Neural cell (in vitro differentiated cells): ENCODE data around the gene CDCP1. TPM values are rescaled to one million over a fixed set of nuclear protein-coding genes. Genes with fewer than 3 reads are reported as not detected.

Experiments
- H2AFZ ChIP-seq: fragments of 200-600, 300-800 bp; sonication (generic), shearing (Covaris generic); 2 replicates; pipeline ENCODE4 v1.6.0; 2014; ENCODE audit warnings: low read depth, mild to moderate bottlenecking, antibody characterized with exemption, low read length, moderate library complexity
- H3F3A ChIP-seq: fragments of 200-600 bp; shearing (Covaris generic); 2 replicates; pipeline ENCODE4 v1.6.1; 2016; ENCODE audit warnings: mild to moderate bottlenecking, moderate library complexity, mixed read lengths, antibody characterized with exemption, low read length; ENCODE audit not compliant: insufficient read depth, poor library complexity, severe bottlenecking
- H3K27ac ChIP-seq: fragments of 200-600, 300-800 bp; sonication (generic), shearing (Covaris generic); 2 replicates; pipeline ENCODE4 v1.5.1; 2014; ENCODE audit warnings: mild to moderate bottlenecking, low read length, moderate library complexity
- H3K27me3 ChIP-seq: fragments of 300-800, 200-600 bp; sonication (generic), shearing (Covaris generic); 2 replicates; pipeline ENCODE4 v1.6.0; 2014; ENCODE audit warnings: mild to moderate bottlenecking, low read depth, low read length, moderate library complexity; ENCODE audit not compliant: insufficient read depth
- H3K36me3 ChIP-seq: fragments of 300-800, 200-600 bp; sonication (generic), shearing (Covaris generic); 2 replicates; pipeline ENCODE4 v1.5.1; 2014; ENCODE audit warnings: mild to moderate bottlenecking, antibody characterized with exemption, low read length, moderate library complexity; ENCODE audit not compliant: insufficient read depth
- H3K4me2 ChIP-seq: fragments of 300-800, 200-600 bp; sonication (generic), shearing (Covaris generic); 2 replicates; pipeline ENCODE4 v1.6.0; 2014; ENCODE audit warnings: mild to moderate bottlenecking, low read length
- H3K4me3 ChIP-seq: fragments of 300-800, 200-600 bp; sonication (generic), shearing (Covaris generic); 2 replicates; pipeline ENCODE4 v1.5.1; 2014; ENCODE audit warnings: mild to moderate bottlenecking, low read length, moderate library complexity
- H3K79me2 ChIP-seq: fragments of 200-600 bp; shearing (Covaris generic); replicated peaks from 2 replicates; pipeline ENCODE4 v1.6.0; 2014; ENCODE audit warnings: mild to moderate bottlenecking, low read length, moderate library complexity; ENCODE audit not compliant: insufficient read depth
- H3K9ac ChIP-seq: fragments of 300-800, 200-600 bp; sonication (generic), shearing (Covaris generic); 2 replicates; pipeline ENCODE4 v1.6.1; 2016; ENCODE audit warnings: mild to moderate bottlenecking, low read length, mixed read lengths
- H3K9me2 ChIP-seq: fragments of 200-600 bp; shearing (Covaris generic); 2 replicates; pipeline ENCODE4 v1.6.1; 2016; ENCODE audit warnings: mild to moderate bottlenecking, low read length, mixed read lengths; ENCODE audit not compliant: insufficient read depth
- H3K9me3 ChIP-seq: fragments of 200-600, 300-800 bp; sonication (generic), shearing (Covaris generic); 2 replicates; pipeline ENCODE4 v1.6.1; 2016; ENCODE audit warnings: mild to moderate bottlenecking, mixed run types, low read length, moderate library complexity, mixed read lengths
- H4K20me1 ChIP-seq: fragments of 200-600 bp; shearing (Covaris generic); 2 replicates; pipeline ENCODE4 v1.6.1; 2016; ENCODE audit warnings: mild to moderate bottlenecking, mixed run types; ENCODE audit not compliant: insufficient read depth
- CTCF ChIP-seq: fragments of 450-650 bp; IDR thresholded peaks from 2 replicates; pipeline ENCODE4 v1.5.1; 2014; ENCODE audit warnings: antibody characterized with exemption, mild to moderate bottlenecking, moderate library complexity; ENCODE audit not compliant: poor library complexity, severe bottlenecking
- EP300 ChIP-seq: fragments of 450-650 bp; conservative IDR thresholded peaks from 2 replicates; pipeline ENCODE4 v1.6.1; 2014; ENCODE audit warnings: antibody characterized with exemption, mild to moderate bottlenecking, moderate library complexity; ENCODE audit not compliant: poor library complexity, severe bottlenecking
- EZH2 ChIP-seq: fragments of 200-600, 300-800 bp; shearing (Covaris generic), sonication (generic); IDR thresholded peaks from 2 replicates; pipeline ENCODE4 v1.6.1; 2014; ENCODE audit warnings: antibody characterized with exemption, low read length, borderline replicate concordance, mild to moderate bottlenecking; ENCODE audit not compliant: insufficient read depth, poor library complexity, severe bottlenecking
- MXI1 ChIP-seq: fragments of 450-650 bp; conservative IDR thresholded peaks from 2 replicates; pipeline ENCODE4 v1.6.1; 2014; ENCODE audit warnings: antibody characterized with exemption, mild to moderate bottlenecking; ENCODE audit not compliant: poor library complexity, severe bottlenecking
- POLR2AphosphoS5 ChIP-seq: IDR thresholded peaks from 2 replicates; pipeline ENCODE4 v1.6.1; 2012
- RAD21 ChIP-seq: fragments of 450-650 bp; conservative IDR thresholded peaks from 2 replicates; pipeline ENCODE4 v1.6.1; 2014; ENCODE audit warnings: antibody characterized with exemption, mild to moderate bottlenecking, moderate library complexity
- REST ChIP-seq: IDR thresholded peaks from 2 replicates; pipeline ENCODE4 v1.6.1; 2012; ENCODE audit warnings: borderline replicate concordance
- SMC3 ChIP-seq: fragments of 450-650 bp; conservative IDR thresholded peaks from 2 replicates; pipeline ENCODE4 v1.6.1; 2014; ENCODE audit warnings: antibody characterized with exemption, mild to moderate bottlenecking, moderate library complexity; ENCODE audit not compliant: poor library complexity
- TAF1 ChIP-seq: IDR thresholded peaks from 2 replicates; pipeline ENCODE4 v1.6.1; 2012; ENCODE audit warnings: low read depth
- polyA plus RNA-seq: library from polyadenylated mRNA; depleted of rRNA; stranded (reverse); fragments of >200 nt; gene quantifications from 2 replicates; pipeline ENCODE4 v1.2.3, GENCODE V29; 2014

CDCP1 gene
- polyA plus RNA-seq, 1 donor from 2014 or later = not detected

- Histone ChIP-seq H3K9me2 (no peaks in the 10 kb centered on the region), H3K9ac (no peak overlapping the region), H3K36me3 (no peaks in the 10 kb centered on the region), H3K4me3 (no peak overlapping the region), H3K27ac (no peak overlapping the region), H3K4me2 (no peak overlapping the region), H3K9me3 (no peaks in the 10 kb centered on the region), H3F3A (no peaks in the 10 kb centered on the region), H3K79me2 (no peaks in the 10 kb centered on the region), H2AFZ (no peak overlapping the region), H3K27me3 (no peaks in the 10 kb centered on the region), H4K20me1 (no peaks in the 10 kb centered on the region)
- TF ChIP-seq POLR2AphosphoS5 (no peak), TAF1 (no peak), RAD21 (no peak)
Observed at GRCh38 chr3:45057557-45057956, 88.6 kb downstream of the CDCP1 start.

GRCh38 chr3:45056608-45057301 is 89.4 kb downstream of the CDCP1 start:
- H3K9me2 ChIP-seq = no peaks in the 10 kb centered on the region
- no peaks in the 10 kb centered on the region for H3K79me2 ChIP-seq
- TF ChIP-seq TAF1 (no peak), CTCF (no peak)
- no peak overlapping the region for H2AFZ ChIP-seq
- no peaks in the 10 kb centered on the region for H4K20me1 ChIP-seq
- H3K9ac ChIP-seq = no peak overlapping the region
- H3F3A ChIP-seq = no peaks in the 10 kb centered on the region
- H3K4me2 ChIP-seq = no peak overlapping the region
- no peak overlapping the region for H3K27ac ChIP-seq
- no peaks in the 10 kb centered on the region for H3K9me3 ChIP-seq
- no peaks in the 10 kb centered on the region for H3K27me3 ChIP-seq
- no peaks in the 10 kb centered on the region for H3K36me3 ChIP-seq
- no peak overlapping the region for H3K4me3 ChIP-seq

- Histone ChIP-seq H3K9me2 (no peaks in the 10 kb centered on the region), H3K9me3 (no peaks in the 10 kb centered on the region), H3K27me3 (no peaks in the 10 kb centered on the region), H3K9ac (no peak overlapping the region), H3K4me2 (no peak overlapping the region), H3K4me3 (no peak overlapping the region), H3K27ac (no peak overlapping the region), H3K79me2 (no peaks in the 10 kb centered on the region), H3F3A (no peaks in the 10 kb centered on the region), H4K20me1 (no peaks in the 10 kb centered on the region), H3K36me3 (no peaks in the 10 kb centered on the region), H2AFZ (no peak overlapping the region)
- TF ChIP-seq MXI1 (no peak), REST (no peak), RAD21 (no peak), TAF1 (no peak), SMC3 (no peak), POLR2AphosphoS5 (no peak), CTCF (no peak), EZH2 (no peak), EP300 (no peak)
Observed at GRCh38 chr3:45055411-45056143, 90.6 kb downstream of the CDCP1 start.
